Right forelimb (tissue), 1 donor: ENCODE results near the gene VTI1A.

ENCODE experiments used
- DNase-seq: peaks from one replicate; pipeline ENCODE4 v3.0.0-alpha.2; 2018

The VTI1A gene

DNA sequence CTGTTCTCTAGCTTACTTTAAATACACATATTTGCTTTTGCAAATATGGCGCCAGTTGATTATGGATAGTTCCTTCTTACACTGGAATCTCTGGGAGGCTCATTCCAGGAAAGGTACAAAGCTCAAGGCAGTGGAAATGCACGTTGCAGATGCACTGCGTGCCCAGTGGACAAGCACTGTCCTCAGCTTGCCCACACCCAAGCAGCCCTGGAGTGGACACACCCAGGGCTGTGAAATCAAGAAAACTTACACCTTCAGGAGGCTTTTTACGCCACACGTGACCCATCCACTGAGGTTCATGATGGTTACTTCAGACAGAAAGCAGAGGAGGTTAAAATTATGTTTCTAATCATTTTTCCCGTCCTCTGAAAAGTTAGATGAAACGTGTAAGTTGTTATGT is 248.5 kb downstream of the VTI1A start:
- DNase-seq: no peak

DNA sequence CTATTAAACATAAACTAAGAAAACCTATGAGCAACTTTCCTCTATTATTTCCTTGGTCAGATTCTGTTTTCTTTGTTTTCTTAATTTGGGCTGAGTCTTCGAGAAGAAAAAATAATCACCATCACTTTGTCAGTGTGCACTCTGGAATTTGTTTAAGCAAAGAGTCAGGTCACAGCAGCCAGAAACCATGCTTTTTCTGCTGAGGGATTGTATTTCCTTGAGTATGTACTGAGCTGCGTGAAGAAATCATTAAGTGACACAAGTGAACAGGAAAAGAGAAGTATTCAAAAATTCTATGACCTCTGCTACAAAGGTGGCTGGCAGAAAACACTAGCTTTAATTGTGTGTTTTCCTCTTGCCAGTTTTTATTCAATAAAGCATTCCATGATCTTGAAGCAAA is 249.6 kb downstream of the VTI1A start:
- DNase-seq: no peak

- no peak for DNase-seq
These were observed 251.3 kb downstream of the VTI1A start for GRCh38 chr10:112698133-112698817.

DNA sequence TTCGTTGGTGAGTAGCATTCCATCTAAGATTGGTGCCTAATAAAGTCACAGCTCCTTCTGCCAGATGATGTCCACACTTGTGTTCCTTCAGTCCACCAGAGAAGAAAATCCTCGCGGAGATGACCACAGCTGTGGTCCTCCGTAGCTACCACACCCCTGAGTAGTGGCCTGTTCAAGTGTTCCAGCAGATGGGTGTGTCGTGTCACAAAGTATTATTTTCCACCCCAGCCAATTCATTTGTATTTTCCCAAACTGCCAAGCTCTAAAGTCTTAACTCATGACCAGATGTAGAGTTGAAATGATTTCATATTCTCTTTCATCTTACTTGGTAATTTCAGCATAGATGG is 251.8 kb downstream of the VTI1A start:
- no peak for DNase-seq

DNA sequence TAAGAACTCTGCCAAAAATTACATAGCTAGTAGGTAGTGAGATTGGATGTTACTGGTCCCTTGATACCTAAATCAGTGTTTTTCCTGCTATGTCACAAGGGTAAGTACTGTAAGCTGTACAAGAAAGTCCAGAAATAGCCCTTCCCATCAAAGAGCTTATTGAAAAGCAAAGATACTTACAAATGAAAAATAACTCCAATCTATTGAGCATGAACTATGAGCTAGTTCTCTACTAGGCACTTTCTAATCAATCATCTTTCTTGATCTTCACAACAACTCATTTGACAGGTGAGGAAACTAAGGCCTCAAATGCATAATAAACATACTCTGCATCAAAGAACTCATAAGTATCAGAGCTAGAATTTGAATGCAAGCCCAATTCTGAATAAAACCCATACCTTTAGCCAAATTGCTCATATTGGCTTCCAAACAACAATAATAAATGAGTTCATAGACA is 253.2 kb downstream of the VTI1A start:
- DNase-seq: no peak

- no peak for DNase-seq
These were observed 254.3 kb downstream of the VTI1A start for GRCh38 chr10:112701211-112701877.

DNA sequence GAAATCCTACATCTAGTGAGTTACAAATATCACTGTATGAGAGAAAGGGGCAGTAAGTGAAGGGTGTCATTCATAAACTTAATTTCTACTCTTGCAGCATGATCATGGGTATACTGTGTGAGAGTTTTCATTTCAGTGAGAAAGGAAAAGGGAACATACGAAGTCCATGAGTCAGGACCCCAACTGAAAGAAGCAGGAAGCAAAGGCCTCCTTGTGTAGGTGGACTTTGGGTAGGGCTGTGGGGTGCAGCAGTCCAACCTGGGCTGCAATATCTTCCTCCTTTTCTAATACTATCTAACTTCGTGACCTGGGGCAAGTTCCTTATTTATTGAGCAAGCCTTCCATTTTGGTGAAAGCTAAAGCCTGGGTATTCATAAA is 254.9 kb downstream of the VTI1A start:
- no peak for DNase-seq

- no peak for DNase-seq
These were observed 259.6 kb downstream of the VTI1A start for GRCh38 chr10:112706577-112706976.

- no peak for DNase-seq
These were observed 261.4 kb downstream of the VTI1A start for GRCh38 chr10:112708461-112708860.

DNA sequence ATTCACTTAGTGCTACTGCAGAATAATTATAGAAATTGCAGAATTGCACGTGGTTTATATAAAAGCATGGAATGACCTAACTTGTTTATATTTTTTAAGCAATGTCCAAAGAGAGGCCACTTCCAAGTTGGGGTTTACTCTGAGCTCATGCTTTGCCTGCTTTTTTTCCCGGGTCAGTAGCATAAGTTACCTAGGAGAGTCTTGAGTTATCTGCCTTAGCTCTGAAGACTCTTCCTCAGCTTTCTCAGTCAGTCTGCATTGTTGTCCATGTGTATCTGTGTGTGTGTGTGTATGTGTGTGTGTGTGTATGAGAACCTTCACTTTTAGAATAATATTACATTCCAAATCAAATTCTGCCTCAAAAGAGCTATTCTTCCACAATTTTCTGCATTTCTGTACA is 263.5 kb downstream of the VTI1A start:
- no peak for DNase-seq

DNA sequence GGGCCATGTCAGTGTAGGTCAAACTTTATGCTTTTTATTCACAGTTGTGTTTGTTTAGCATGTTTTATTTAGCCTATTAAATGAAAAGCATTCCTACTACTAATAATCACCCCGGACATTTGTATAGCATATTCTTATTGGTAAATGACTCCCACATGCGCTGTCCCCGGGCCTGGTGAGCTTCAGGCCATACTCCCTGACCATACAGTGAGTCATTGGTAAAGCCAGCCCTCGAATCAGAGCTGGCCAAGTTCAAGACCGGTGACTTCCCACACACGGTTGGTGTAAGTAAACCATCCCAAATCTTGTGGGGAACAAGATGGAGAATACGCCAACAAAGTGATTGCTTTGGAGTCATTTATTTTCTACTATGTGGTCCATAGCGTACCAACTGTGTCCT is 264.4 kb downstream of the VTI1A start:
- no peak for DNase-seq

GRCh38 chr10:112712536-112712935 is 265.5 kb downstream of the VTI1A start:
- DNase-seq: no peak

GRCh38 chr10:112713411-112713810 is 266.4 kb downstream of the VTI1A start:
- DNase-seq: no peak

DNA sequence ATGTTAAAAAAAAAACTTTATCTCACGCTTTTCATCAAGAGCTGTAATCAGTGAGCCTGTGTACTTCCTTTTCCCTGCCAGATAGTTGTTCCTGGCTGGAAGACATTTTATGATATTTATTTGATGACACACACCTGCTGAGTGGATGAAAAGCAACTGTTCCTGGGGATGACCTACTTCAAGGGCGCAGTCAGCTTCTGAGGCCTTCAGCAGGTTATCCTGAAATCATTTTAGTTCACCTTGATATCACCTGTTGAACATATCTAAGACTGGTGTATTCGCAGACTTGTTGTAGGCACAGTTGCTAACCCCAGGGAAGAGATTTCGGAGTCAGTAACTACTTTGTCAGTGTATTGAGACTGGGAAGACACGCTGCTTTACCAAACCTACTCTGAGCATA is 268.6 kb downstream of the VTI1A start:
- DNase-seq: no peak

DNA sequence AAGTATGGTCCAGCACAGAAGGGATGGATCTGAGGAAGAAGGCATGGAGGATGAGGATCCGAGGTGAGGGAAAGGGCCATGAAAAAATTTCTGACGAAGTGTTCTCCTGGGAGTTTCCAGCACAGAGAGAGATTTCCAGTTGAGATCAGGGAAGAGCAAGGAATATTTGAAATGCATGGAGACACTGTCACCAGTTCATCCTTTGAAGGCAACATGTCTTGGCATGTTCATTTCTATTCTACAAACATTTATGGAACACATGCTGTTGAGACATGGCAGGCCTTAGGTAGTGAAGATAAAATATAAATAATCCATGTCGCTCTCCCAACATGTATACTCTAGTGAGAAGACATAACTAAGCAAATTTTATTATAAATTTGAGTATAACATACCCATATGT is 269.1 kb downstream of the VTI1A start:
- DNase-seq: no peak

- no peak for DNase-seq
These were observed 270.0 kb downstream of the VTI1A start for GRCh38 chr10:112716924-112717413.

DNA sequence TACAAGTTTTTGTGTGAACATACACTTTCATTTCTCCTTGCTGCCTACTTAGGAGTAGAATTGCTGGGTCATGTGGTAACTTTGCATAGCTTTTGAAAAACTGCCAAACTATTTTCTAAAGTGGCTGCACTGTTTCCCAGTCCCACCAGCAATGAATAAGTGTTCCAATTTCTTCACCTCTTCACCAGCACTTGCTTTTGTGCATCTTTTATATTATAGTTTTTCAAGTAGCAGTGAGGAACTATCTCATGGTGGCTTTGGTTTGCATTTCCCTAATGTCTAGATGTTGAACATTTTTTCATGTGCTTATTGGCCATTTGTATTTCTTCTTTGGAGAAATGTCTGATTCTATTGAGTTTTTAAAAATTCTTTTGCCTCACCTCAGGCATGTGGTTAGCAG is 273.2 kb downstream of the VTI1A start:
- no peak for DNase-seq

DNA sequence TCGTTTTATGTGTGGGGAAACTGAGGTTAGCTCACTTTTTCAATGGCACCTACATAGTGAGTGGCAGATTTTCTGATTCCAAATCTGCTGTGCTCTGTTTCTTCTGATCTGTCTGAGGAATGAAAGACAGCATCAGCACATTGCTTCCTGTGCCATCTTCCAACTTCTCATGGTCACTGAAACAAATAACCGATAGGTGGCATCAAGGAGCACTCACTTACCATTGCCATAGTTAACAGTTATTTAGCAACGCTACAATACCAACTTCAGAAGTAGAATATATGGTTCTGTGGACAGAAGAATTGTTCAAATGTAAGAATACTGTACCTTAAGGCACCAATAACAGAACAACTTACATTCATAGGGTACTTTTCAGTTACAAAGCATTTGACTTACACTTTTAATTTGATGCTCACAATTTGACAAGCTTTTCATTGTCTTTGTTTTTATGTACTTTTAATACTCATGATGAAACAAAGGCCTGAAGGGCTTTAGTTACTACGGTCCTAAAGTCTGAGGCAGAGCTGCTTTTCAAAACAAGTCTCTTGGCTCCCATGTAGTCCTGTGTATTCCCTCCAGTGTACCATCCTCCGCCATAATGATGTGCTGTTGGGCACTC is 274.2 kb downstream of the VTI1A start:
- no peak for DNase-seq

DNA sequence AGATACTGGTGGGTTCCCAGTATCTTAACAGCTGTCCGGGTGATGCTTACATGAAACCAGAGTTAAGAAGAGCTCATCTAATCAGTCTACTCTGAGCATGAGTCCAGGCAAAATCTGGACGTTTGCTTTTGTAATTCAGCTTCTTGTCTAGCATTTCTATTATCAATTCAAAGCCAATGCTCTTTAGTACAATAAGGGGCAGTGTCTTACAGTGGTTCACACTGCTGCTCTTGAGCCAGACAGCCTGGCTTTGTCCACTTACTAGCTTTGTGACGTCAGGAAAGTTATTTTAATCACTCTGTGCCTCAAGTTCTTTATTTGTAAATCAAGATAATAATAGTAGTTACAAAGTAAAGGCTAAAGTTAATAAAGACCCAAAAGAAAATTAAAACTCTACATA is 275.7 kb downstream of the VTI1A start:
- no peak for DNase-seq

GRCh38 chr10:112723876-112724275 is 276.9 kb downstream of the VTI1A start:
- no peak for DNase-seq

- DNase-seq: no peak
These were observed 277.5 kb downstream of the VTI1A start for GRCh38 chr10:112724404-112724991.

GRCh38 chr10:112728118-112728883 is 281.3 kb downstream of the VTI1A start:
- DNase-seq: no peak

GRCh38 chr10:112728997-112729396 is 282.0 kb downstream of the VTI1A start:
- DNase-seq: no peak
